NCI-H1092 (cell line): ENCODE results near the gene KCTD8.
"Not testable (repeated sequence)": the region's sequence is repeated elsewhere in the genome, so short reads cannot be mapped to it uniquely, and the experiment has no call there.

Experiments
- DNase-seq: peaks from one replicate; lab custom pipeline; 2025; lab: John Stamatoyannopoulos, UW

KCTD8 gene

GRCh38 chr4:44326741-44327140 lies 121.9 kb downstream of the KCTD8 start:
- DNase-seq = no peak

- DNase-seq = no peak
Measured at GRCh38 chr4:44320833-44321232, 127.8 kb downstream of the KCTD8 start.

GRCh38 chr4:44319129-44319528 lies 129.5 kb downstream of the KCTD8 start:
- no peak for DNase-seq

- no peak for DNase-seq
Measured at GRCh38 chr4:44313702-44314101, 134.9 kb downstream of the KCTD8 start.

GRCh38 chr4:44287505-44287904 lies 161.1 kb downstream of the KCTD8 start:
- DNase-seq = no peak

GRCh38 chr4:44279469-44279868 lies 169.1 kb downstream of the KCTD8 start:
- no peak for DNase-seq

- DNase-seq = no peak
Measured at GRCh38 chr4:44279066-44279465, 169.5 kb downstream of the KCTD8 start.

- no peak for DNase-seq
Measured at GRCh38 chr4:44257461-44257860, 191.1 kb downstream of the KCTD8 start.

GRCh38 chr4:44256414-44256813 lies 192.2 kb downstream of the KCTD8 start:
- no peak for DNase-seq

GRCh38 chr4:44237643-44238042 lies 211.0 kb downstream of the KCTD8 start:
- DNase-seq = no peak

GRCh38 chr4:44235897-44236296 lies 212.7 kb downstream of the KCTD8 start:
- DNase-seq = no peak

- DNase-seq = no peak
Measured at GRCh38 chr4:44232262-44232661, 216.3 kb downstream of the KCTD8 start.

- no peak for DNase-seq
Measured at GRCh38 chr4:44231006-44231405, 217.6 kb downstream of the KCTD8 start.

- no peak for DNase-seq
Measured at GRCh38 chr4:44228326-44228725, 220.3 kb downstream of the KCTD8 start.

- DNase-seq = no peak
Measured at GRCh38 chr4:44221407-44221806, 227.2 kb downstream of the KCTD8 start.

- DNase-seq = no peak
Measured at GRCh38 chr4:44210750-44211149, 237.9 kb downstream of the KCTD8 start.

- no peak for DNase-seq
Measured at GRCh38 chr4:44196796-44197195, 251.8 kb downstream of the KCTD8 start.

- DNase-seq = no peak
Measured at GRCh38 chr4:44194365-44194764, 254.2 kb downstream of the KCTD8 start.

GRCh38 chr4:44186850-44187246 lies 261.8 kb downstream of the KCTD8 start:
- DNase-seq = no peak

GRCh38 chr4:44186096-44186849 lies 262.3 kb downstream of the KCTD8 start:
- no peak for DNase-seq

GRCh38 chr4:44181491-44182349 lies 266.9 kb downstream of the KCTD8 start:
- not testable (repeated sequence) for DNase-seq

- not testable (repeated sequence) for DNase-seq
Measured at GRCh38 chr4:44167766-44168165, 280.8 kb downstream of the KCTD8 start.

- no peak for DNase-seq
Measured at GRCh38 chr4:44165938-44166337, 282.7 kb downstream of the KCTD8 start.
